NB4 (cell line): ENCODE results near the gene PDE4D.

Experiments
- DNase-seq: peaks from one replicate; pipeline ENCODE4 v3.0.0; 2010; ENCODE audit warnings: low read depth
- H3K4me3 ChIP-seq: one replicate; pipeline ENCODE4 v1.5.1; 2011; ENCODE audit warnings: mild to moderate bottlenecking, low read depth, low read length, moderate library complexity
- CTCF ChIP-seq: IDR thresholded peaks from one replicate; pipeline ENCODE4 v1.5.1; 2012; ENCODE audit warnings: low read depth, low read length
- MYC ChIP-seq: IDR thresholded peaks from 2 replicates; pipeline ENCODE4 v1.6.1; 2011; ENCODE audit warnings: low read depth, low read length
- POLR2A ChIP-seq: IDR thresholded peaks from 2 replicates; pipeline ENCODE4 v1.6.1; 2011; ENCODE audit warnings: mild to moderate bottlenecking; ENCODE audit not compliant: insufficient read length; ENCODE audit errors: extremely low read depth
- TF ChIP-seq, protein P1 (sequence below): IDR thresholded peaks from 2 replicates; pipeline ENCODE4 v1.6.1; 2011; ENCODE audit warnings: low read depth, low read length

Gene PDE4D

GRCh38 chr5:59648949-59649921 lies 244.3 kb downstream of the PDE4D start:
- H3K4me3 ChIP-seq = no peak overlapping the region
- DNase-seq = peak; percentile 6
- TF ChIP-seq POLR2A (no peak), CTCF (no peak), MYC (no peak)
- TF ChIP-seq, protein P1, sequence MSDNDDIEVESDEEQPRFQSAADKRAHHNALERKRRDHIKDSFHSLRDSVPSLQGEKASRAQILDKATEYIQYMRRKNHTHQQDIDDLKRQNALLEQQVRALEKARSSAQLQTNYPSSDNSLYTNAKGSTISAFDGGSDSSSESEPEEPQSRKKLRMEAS = no peak

DNA sequence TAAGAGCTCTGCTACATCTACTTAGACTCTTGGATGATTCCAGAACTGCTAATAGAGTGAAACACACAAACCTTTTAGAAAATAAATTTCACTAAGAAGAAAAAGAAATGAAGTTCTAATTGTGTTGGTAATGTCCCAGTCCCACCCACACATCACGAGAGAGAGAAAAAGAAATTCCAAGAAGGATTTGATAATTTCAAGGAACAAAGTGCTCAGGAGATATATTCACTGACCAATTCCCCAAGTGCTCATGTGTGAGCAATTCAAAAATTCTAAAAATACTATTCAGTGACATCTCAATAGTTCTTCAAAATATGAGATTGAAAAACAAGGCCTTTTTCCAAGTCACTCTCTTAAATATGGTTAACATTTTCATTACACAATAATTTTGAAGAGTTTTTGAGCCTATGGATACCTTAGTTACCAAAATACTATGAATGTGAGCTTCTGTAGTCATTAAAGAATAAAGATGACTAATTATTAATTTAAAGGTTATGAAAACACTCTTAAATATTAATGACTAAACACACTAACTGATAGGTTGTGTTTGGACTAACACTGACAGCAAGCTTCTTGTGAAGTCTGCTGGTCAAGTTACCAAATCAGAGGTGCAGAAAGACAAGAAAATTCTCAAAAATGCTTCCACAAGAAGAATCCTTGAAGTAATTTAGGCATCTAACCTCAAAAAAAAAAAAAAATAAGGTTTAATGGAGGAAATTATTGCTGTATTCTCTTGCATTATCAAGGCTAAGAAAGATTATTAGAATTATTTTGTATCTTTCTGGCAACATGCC lies 245.3 kb downstream of the PDE4D start:
- H3K4me3 ChIP-seq = no peak overlapping the region
- no peak for DNase-seq
- TF ChIP-seq POLR2A = no peak
- TF ChIP-seq, protein P1 = no peak
- TF ChIP-seq CTCF = no peak
- no peak for TF ChIP-seq MYC

DNA sequence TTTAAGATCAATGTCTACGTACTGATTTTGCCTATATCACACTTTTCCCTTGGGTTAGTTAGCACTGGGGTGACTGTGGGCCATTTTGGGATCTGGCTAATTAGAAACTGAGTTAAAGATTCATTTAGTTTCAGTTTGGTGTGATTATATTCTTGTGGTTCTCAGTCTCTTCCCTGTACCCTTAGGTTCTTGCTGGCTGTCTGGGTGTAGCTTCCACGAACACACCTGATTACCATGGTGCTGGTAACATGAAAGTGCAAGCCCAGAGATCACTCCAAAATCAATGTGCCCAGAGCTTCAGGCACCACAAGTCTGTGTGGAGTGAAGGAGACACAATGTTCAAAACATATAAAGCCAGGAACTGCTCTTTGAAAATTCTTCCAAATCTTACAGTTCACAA lies 248.1 kb downstream of the PDE4D start:
- H3K4me3 ChIP-seq = no peak overlapping the region
- TF ChIP-seq, protein P1 = no peak
- no peak for TF ChIP-seq POLR2A
- TF ChIP-seq CTCF = no peak
- no peak for TF ChIP-seq MYC
- no peak for DNase-seq

- TF ChIP-seq, protein P1 = no peak
- TF ChIP-seq POLR2A (no peak), CTCF (no peak), MYC (no peak)
- H3K4me3 ChIP-seq = no peak overlapping the region
- no peak for DNase-seq
These were observed 253.1 kb downstream of the PDE4D start for GRCh38 chr5:59640411-59640810.

DNA sequence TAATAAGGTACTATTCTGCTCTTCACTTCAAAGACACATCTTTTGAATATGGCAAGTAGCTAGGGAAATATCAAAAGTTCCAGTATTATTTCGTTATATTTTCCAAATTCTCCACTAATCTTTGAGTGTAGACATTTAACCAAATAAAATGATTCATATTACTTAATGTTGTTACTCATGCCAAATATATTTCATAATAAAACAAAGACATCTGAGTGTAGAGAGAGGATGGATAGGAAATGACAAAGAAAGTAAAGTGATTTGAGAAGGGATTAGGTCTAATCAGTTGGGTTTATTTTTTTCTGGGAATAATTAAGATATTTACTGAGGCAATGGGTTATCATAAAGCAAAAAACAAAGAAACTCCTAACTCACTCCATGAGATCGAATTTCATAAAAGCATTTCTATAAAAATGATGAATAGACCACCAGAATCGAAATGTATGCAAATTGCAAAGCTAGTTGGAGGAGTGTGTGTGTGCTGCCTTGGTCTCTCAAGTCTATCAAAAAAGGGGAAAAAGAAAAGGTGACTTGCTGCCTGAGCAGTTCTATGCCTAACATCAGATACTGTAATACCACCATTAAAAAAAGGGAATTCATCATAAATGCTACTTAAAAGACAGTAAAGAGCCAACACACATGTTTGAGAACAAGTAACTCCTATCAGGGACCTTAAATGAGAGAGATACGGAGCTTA lies 255.5 kb downstream of the PDE4D start:
- no peak for DNase-seq
- TF ChIP-seq CTCF (no peak), MYC (no peak), POLR2A (no peak)
- TF ChIP-seq, protein P1 = no peak
- H3K4me3 ChIP-seq = no peak overlapping the region
